CD14-positive monocyte (primary cell): ENCODE results near the gene NKAIN2. TPM values are rescaled to one million over a fixed set of nuclear protein-coding genes. Genes with fewer than 3 reads are reported as not detected.
"Not testable (repeated sequence)": the region's sequence is repeated elsewhere in the genome, so short reads cannot be mapped to it uniquely, and the experiment has no call there.

Experiments
- DNase-seq, 3 donors: peaks; one replicate each; pipeline ENCODE4 v3.0.0-alpha.2; 2011 to 2022
- H2AFZ ChIP-seq: 2 replicates; pipeline ENCODE4 v1.6.0; 2012; ENCODE audit warnings: mild to moderate bottlenecking, low read depth, low read length, inconsistent platforms; ENCODE audit not compliant: insufficient read depth, poor library complexity, severe bottlenecking
- H3K27ac ChIP-seq, 2 donors: 1 replicate in 1 of 2; 2 replicates in 1 of 2; pipeline ENCODE4 v1.5.1; 2012 to 2013; ENCODE audit warnings: low read length in 2 of 2, control low read depth in 1 of 2, inconsistent platforms in 1 of 2, low read depth in 1 of 2, mild to moderate bottlenecking in 1 of 2
- H3K27me3 ChIP-seq, 2 donors: one replicate each; pipeline versions ENCODE4 v1.6.0 to v1.6.1; 2011 to 2013; ENCODE audit warnings: low read length in 2 of 2; ENCODE audit not compliant: control insufficient read depth in 2 of 2, insufficient read depth in 2 of 2
- H3K36me3 ChIP-seq, 2 donors: replicated peaks in 1 of 2; 1 replicate in 1 of 2; 2 replicates in 1 of 2; pipeline versions ENCODE4 v1.5.1 to v1.6.1; 2012 to 2013; ENCODE audit warnings: low read length in 2 of 2, control low read depth in 1 of 2, inconsistent platforms in 1 of 2, mild to moderate bottlenecking in 1 of 2; ENCODE audit not compliant: insufficient read depth in 2 of 2, control insufficient read depth in 1 of 2
- H3K4me1 ChIP-seq, 2 donors: 1 replicate in 1 of 2; 2 replicates in 1 of 2; pipeline versions ENCODE4 v1.5.1 to v1.6.1; 2012 to 2013; ENCODE audit warnings: low read length in 2 of 2, control low read depth in 1 of 2, inconsistent platforms in 1 of 2, mild to moderate bottlenecking in 1 of 2, moderate library complexity in 1 of 2; ENCODE audit not compliant: insufficient read depth in 2 of 2, control insufficient read depth in 1 of 2
- H3K4me2 ChIP-seq: replicated peaks from 2 replicates; pipeline ENCODE3; 2012; ENCODE audit warnings: low read length, moderate library complexity, mild to moderate bottlenecking; ENCODE audit not compliant: poor library complexity, severe bottlenecking; ENCODE audit errors: extremely low read depth
- H3K4me3 ChIP-seq, 3 experiments: fragments of 200-600 bp in 1 of 3; sonication (generic) in 1 of 3; replicated peaks in 1 of 3; 1 replicate in 2 of 3; 2 replicates in 1 of 3; pipeline ENCODE4 v1.5.1; 2011 to 2013; ENCODE audit warnings: low read length in 3 of 3, mild to moderate bottlenecking in 3 of 3, control low read depth in 2 of 3, low read depth in 2 of 3, inconsistent platforms in 1 of 3, moderate library complexity in 1 of 3
- H3K79me2 ChIP-seq: 2 replicates; pipeline ENCODE4 v1.6.0; 2012; ENCODE audit warnings: mild to moderate bottlenecking, control low read depth, inconsistent platforms, low read length, moderate library complexity; ENCODE audit not compliant: insufficient read depth
- H3K9ac ChIP-seq: 2 replicates; pipeline ENCODE4 v1.6.0; 2017; ENCODE audit warnings: low read length, mild to moderate bottlenecking; ENCODE audit not compliant: insufficient read depth, poor library complexity, severe bottlenecking
- H3K9me3 ChIP-seq, 2 donors: replicated peaks in 1 of 2; 1 replicate in 1 of 2; 2 replicates in 1 of 2; pipeline versions ENCODE4 v1.5.1 to v1.6.1; 2012 to 2013; ENCODE audit warnings: low read length in 2 of 2, control low read depth in 1 of 2; ENCODE audit not compliant: control insufficient read depth in 1 of 2, insufficient read depth in 1 of 2
- H4K20me1 ChIP-seq: 2 replicates; pipeline ENCODE4 v1.6.0; 2012; ENCODE audit warnings: mild to moderate bottlenecking, low read length, control low read depth, moderate library complexity; ENCODE audit not compliant: insufficient read depth
- H3K27ac Mint-ChIP-seq, 7 donors: one replicate each; pipeline ENCODE4 v1.8.0; 2020; ENCODE audit warnings: mild to moderate bottlenecking in 7 of 7, mixed read lengths in 7 of 7, moderate library complexity in 6 of 7, inconsistent platforms in 2 of 7
- H3K27me3 Mint-ChIP-seq, 3 donors: one replicate each; pipeline ENCODE4 v1.8.0; 2021 to 2022; ENCODE audit warnings: low read depth in 3 of 3, mild to moderate bottlenecking in 3 of 3, mixed read lengths in 3 of 3, moderate library complexity in 3 of 3, inconsistent platforms in 1 of 3
- H3K36me3 Mint-ChIP-seq, 2 donors: one replicate each; pipeline ENCODE4 v1.8.0; 2020; ENCODE audit warnings: mixed read lengths in 2 of 2, inconsistent platforms in 1 of 2, mild to moderate bottlenecking in 1 of 2
- H3K4me1 Mint-ChIP-seq: one replicate; pipeline ENCODE4 v1.8.0; 2020; ENCODE audit warnings: mild to moderate bottlenecking, mixed read lengths
- H3K4me3 Mint-ChIP-seq, 2 donors: one replicate each; pipeline ENCODE4 v1.8.0; 2020; ENCODE audit warnings: mild to moderate bottlenecking in 2 of 2, mixed read lengths in 2 of 2, moderate library complexity in 1 of 2
- H3K9me3 Mint-ChIP-seq, 7 donors: one replicate each; pipeline ENCODE4 v1.8.0; 2020 to 2022; ENCODE audit warnings: mixed read lengths in 7 of 7, mild to moderate bottlenecking in 6 of 7, moderate library complexity in 6 of 7, inconsistent platforms in 2 of 7
- WGBS: methylation state at CpG from one replicate; pipeline ENCODE4 v1.1.5; 2013; ENCODE audit warnings: missing lambda C conversion rate; ENCODE audit not compliant: insufficient coverage; 5-methylcytosine and 5-hydroxymethylcytosine counted together
- intact Hi-C, 2 donors: fragments of 100-400 bp; cut with micrococcal nuclease; formaldehyde crosslinking; loops; one replicate each; pipeline versions ENCODE4 v1.15.0 to v1.15.1; 2023
- polyA plus RNA-seq, 3 donors: library from polyadenylated mRNA; depleted of rRNA in 1 of 3; unstranded in 2 of 3; stranded (reverse) in 1 of 3; fragments of 300-500 nt in 2 of 3; fragments of >200 nt in 1 of 3; fragmentation: Illumina TruSeq in 2 of 3; gene quantifications; 1 replicate in 2 of 3; 2 replicates in 1 of 3; pipeline ENCODE4 v1.2.3, GENCODE V29; 2012 to 2021
- TF ChIP-seq, protein P1 (sequence below): fragments of 200-600 bp; IDR thresholded peaks from one replicate; pipeline ENCODE4 v1.8.0; 2022; ENCODE audit warnings: antibody characterized with exemption, mild to moderate bottlenecking

Gene NKAIN2
- polyA plus RNA-seq, 3 donors = not detected

GRCh38 chr6:123909989-123910388 lies 106.3 kb downstream of the NKAIN2 start:
- H3K9me3 Mint-ChIP-seq = peaks cover 0 to 2% (median 0%) of the 10 kb centered on the region in 7 donors
- no peak overlapping the region for H3K9ac ChIP-seq
- H3K4me3 ChIP-seq = no peak overlapping the region
- no peaks in the 10 kb centered on the region for H3K79me2 ChIP-seq
- no peak overlapping the region for H3K27ac ChIP-seq
- no peaks in the 10 kb centered on the region for H3K4me1 Mint-ChIP-seq
- intact Hi-C loops = no loop called here
- no CpG with 5 or more reads among the region's 2 CpGs for WGBS
- no peak for DNase-seq
- no peaks in the 10 kb centered on the region for H3K36me3 Mint-ChIP-seq
- no peak overlapping the region for H2AFZ ChIP-seq
- H3K4me2 ChIP-seq = no peak overlapping the region
- H3K4me1 ChIP-seq = no peaks in the 10 kb centered on the region
- H3K4me3 Mint-ChIP-seq = no peak overlapping the region
- no peaks in the 10 kb centered on the region for H3K27me3 Mint-ChIP-seq
- H4K20me1 ChIP-seq = no peaks in the 10 kb centered on the region
- H3K36me3 ChIP-seq = no peaks in the 10 kb centered on the region
- TF ChIP-seq, protein P1, sequence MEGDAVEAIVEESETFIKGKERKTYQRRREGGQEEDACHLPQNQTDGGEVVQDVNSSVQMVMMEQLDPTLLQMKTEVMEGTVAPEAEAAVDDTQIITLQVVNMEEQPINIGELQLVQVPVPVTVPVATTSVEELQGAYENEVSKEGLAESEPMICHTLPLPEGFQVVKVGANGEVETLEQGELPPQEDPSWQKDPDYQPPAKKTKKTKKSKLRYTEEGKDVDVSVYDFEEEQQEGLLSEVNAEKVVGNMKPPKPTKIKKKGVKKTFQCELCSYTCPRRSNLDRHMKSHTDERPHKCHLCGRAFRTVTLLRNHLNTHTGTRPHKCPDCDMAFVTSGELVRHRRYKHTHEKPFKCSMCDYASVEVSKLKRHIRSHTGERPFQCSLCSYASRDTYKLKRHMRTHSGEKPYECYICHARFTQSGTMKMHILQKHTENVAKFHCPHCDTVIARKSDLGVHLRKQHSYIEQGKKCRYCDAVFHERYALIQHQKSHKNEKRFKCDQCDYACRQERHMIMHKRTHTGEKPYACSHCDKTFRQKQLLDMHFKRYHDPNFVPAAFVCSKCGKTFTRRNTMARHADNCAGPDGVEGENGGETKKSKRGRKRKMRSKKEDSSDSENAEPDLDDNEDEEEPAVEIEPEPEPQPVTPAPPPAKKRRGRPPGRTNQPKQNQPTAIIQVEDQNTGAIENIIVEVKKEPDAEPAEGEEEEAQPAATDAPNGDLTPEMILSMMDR = no peak
- H3K27ac Mint-ChIP-seq = no peak overlapping the region
- H3K9me3 ChIP-seq = no peaks in the 10 kb centered on the region
- H3K27me3 ChIP-seq = no peaks in the 10 kb centered on the region

DNA sequence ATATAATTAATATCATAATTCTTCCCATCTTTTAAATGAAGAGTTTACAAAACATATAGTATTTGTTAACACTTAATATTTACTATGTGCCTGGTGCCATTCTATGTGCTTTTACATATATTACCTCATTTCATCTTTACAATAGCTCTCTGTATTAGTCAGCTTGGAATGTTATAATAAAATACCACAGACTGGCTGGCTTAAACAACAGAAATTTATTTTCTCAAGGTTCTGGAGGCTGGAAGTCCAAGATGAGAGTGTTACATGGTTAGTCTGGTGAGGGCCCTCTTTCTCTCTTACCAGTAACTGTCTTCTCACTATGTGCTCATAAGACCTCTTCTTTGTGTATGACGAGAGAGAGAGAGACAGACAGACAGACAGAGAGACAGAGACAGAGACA lies 110.2 kb downstream of the NKAIN2 start:
- Histone ChIP-seq H3K36me3 (no peaks in the 10 kb centered on the region), H4K20me1 (no peaks in the 10 kb centered on the region), H3K9me3 (no peaks in the 10 kb centered on the region), H3K79me2 (no peaks in the 10 kb centered on the region), H3K9ac (no peak overlapping the region), H3K27ac (no peak overlapping the region), H3K4me1 (no peaks in the 10 kb centered on the region), H3K27me3 (no peaks in the 10 kb centered on the region), H2AFZ (no peak overlapping the region), H3K4me2 (no peak overlapping the region), H3K4me3 (no peak overlapping the region)
- H3K4me1 Mint-ChIP-seq = no peaks in the 10 kb centered on the region
- no CpG with 5 or more reads among the region's 1 CpG for WGBS
- no peak overlapping the region for H3K27ac Mint-ChIP-seq
- no peaks in the 10 kb centered on the region for H3K27me3 Mint-ChIP-seq
- H3K36me3 Mint-ChIP-seq = no peaks in the 10 kb centered on the region
- peaks cover 0 to 3% (median 0%) of the 10 kb centered on the region in 7 donors for H3K9me3 Mint-ChIP-seq
- DNase-seq = no peak
- TF ChIP-seq, protein P1 = no peak
- no peak overlapping the region for H3K4me3 Mint-ChIP-seq
- intact Hi-C loops = no loop called here

DNA sequence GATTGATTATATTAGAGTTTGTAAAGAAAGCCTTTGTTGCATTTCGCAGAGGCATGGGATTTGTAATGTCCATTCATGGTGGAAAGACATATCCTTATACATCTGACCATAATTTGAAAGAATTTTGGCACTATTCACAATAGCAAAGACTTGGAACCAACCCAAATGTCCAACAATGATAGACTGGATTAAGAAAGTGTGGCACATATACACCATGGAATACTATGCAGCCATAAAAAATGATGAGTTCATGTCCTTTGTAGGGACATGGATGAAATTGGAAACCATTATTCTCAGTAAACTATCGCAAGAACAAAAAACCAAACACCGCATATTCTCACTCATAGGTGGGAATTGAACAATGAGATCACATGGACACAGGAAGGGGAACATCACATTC lies 119.7 kb downstream of the NKAIN2 start:
- intact Hi-C loops, H3K27me3 ChIP-seq, H3K4me3 Mint-ChIP-seq, H3K27ac ChIP-seq, H2AFZ ChIP-seq, H3K4me1 Mint-ChIP-seq, H3K79me2 ChIP-seq, H3K9ac ChIP-seq, H3K36me3 Mint-ChIP-seq, H3K4me2 ChIP-seq, H4K20me1 ChIP-seq, H3K4me1 ChIP-seq, H3K27me3 Mint-ChIP-seq, H3K4me3 ChIP-seq, H3K9me3 Mint-ChIP-seq, H3K27ac Mint-ChIP-seq, H3K36me3 ChIP-seq, DNase-seq, H3K9me3 ChIP-seq: not testable (repeated sequence)
- WGBS = no CpG with 5 or more reads among the region's 3 CpGs
